ENCODE data around the gene BUD13. TPM values are rescaled to one million over a fixed set of nuclear protein-coding genes. Genes with fewer than 3 reads are reported as not detected.
"Not testable (repeated sequence)": the region's sequence is repeated elsewhere in the genome, so short reads cannot be mapped to it uniquely, and the experiment has no call there.

BUD13 gene
- polyA plus RNA-seq, 3 donors from 2014 or later: 5.7 to 16.0 (median 7.0) TPM

- not testable (repeated sequence) for H3K27me3 Mint-ChIP-seq (ENCODE audit: low read depth in 3 of 3); H3K36me3 Mint-ChIP-seq; DNase-seq; H3K27ac Mint-ChIP-seq; H3K4me1 Mint-ChIP-seq; H3K9me3 Mint-ChIP-seq; H3K4me3 Mint-ChIP-seq
These were observed 28.9 kb upstream of the BUD13 start for GRCh38 chr11:116801662-116802061.

GRCh38 chr11:116800610-116801009 is 27.8 kb upstream of the BUD13 start:
- Mint-ChIP-seq H3K36me3 (no peaks in the 10 kb centered on the region), H3K9me3 (no peaks in the 10 kb centered on the region), H3K27ac (no peak overlapping the region), H3K27me3 (ENCODE audit: low read depth in 3 of 3) (peaks cover 2 to 6% (median 5%) of the 10 kb centered on the region in 3 donors), H3K4me1 (no peaks in the 10 kb centered on the region), H3K4me3 (no peak overlapping the region)
- DNase-seq: no peak

GRCh38 chr11:116798368-116798767 is 25.6 kb upstream of the BUD13 start:
- Mint-ChIP-seq H3K4me3 (no peak overlapping the region), H3K27me3 (ENCODE audit: low read depth in 3 of 3) (peaks cover 2 to 6% (median 4%) of the 10 kb centered on the region in 3 donors), H3K36me3 (no peaks in the 10 kb centered on the region), H3K9me3 (no peaks in the 10 kb centered on the region), H3K4me1 (no peaks in the 10 kb centered on the region), H3K27ac (peak overlapping the region in 1 of 6 donors; percentile 20)
- DNase-seq: no peak

GRCh38 chr11:116797816-116798215 is 25.0 kb upstream of the BUD13 start:
- Mint-ChIP-seq H3K4me1 (no peaks in the 10 kb centered on the region), H3K27me3 (ENCODE audit: low read depth in 3 of 3) (peaks cover 2 to 5% (median 4%) of the 10 kb centered on the region in 3 donors), H3K36me3 (no peaks in the 10 kb centered on the region), H3K4me3 (no peak overlapping the region), H3K27ac (no peak overlapping the region), H3K9me3 (no peaks in the 10 kb centered on the region)
- no peak for DNase-seq

DNA sequence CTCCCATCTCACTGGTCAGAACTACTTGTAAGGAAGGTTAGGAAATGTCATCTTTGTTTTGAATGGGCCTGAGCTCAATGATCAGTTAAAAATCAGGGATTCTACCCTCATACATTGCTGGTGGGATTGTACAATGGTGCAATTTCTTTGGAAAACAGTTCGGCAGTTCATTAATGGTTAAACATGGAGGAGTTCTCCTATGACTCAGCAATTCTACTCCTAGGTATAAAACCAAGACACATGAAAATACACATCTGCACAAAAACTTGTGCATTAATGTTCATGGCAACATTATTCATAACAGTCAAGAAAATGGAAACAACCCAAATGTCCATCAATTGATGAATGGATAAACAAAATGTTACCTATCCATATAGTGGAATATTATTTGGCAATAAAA is 23.8 kb upstream of the BUD13 start:
- H3K9me3 Mint-ChIP-seq: no peaks in the 10 kb centered on the region
- no peaks in the 10 kb centered on the region for H3K4me1 Mint-ChIP-seq
- no peak overlapping the region for H3K4me3 Mint-ChIP-seq
- no peaks in the 10 kb centered on the region for H3K36me3 Mint-ChIP-seq
- no peak for DNase-seq
- H3K27me3 Mint-ChIP-seq (ENCODE audit: low read depth in 3 of 3): peaks cover 1 to 4% (median 2%) of the 10 kb centered on the region in 3 donors
- no peak overlapping the region for H3K27ac Mint-ChIP-seq

- no peak for DNase-seq
- Mint-ChIP-seq H3K36me3 (no peaks in the 10 kb centered on the region), H3K4me3 (no peak overlapping the region), H3K9me3 (no peaks in the 10 kb centered on the region), H3K27ac (no peak overlapping the region), H3K4me1 (peaks cover 3 to 6% of the 10 kb centered on the region in 2 donors), H3K27me3 (ENCODE audit: low read depth in 3 of 3) (peaks cover 2 to 4% (median 4%) of the 10 kb centered on the region in 3 donors)
These were observed 22.1 kb upstream of the BUD13 start for GRCh38 chr11:116794851-116795250.

DNA sequence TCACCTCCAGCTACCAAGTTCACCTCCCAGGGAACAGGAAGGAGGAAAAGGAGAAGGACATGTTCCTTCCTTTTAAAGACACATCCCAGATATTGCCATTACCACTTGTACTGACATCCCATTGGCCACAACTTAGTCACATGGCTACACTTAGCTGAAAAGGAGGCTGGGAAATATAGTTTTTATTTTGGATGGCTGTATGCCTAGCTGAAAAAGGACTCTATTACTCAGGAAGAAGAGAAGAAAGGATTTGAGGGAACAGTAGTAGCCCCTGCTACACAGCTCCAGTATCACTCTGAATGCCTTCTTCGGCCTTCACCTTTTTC is 20.9 kb upstream of the BUD13 start:
- H3K36me3 Mint-ChIP-seq: no peaks in the 10 kb centered on the region
- peaks cover 3 to 7% of the 10 kb centered on the region in 2 donors for H3K4me1 Mint-ChIP-seq
- no peaks in the 10 kb centered on the region for H3K9me3 Mint-ChIP-seq
- H3K4me3 Mint-ChIP-seq: no peak overlapping the region
- no peak overlapping the region for H3K27ac Mint-ChIP-seq
- H3K27me3 Mint-ChIP-seq (ENCODE audit: low read depth in 3 of 3): peaks cover 2 to 4% (median 4%) of the 10 kb centered on the region in 3 donors
- no peak for DNase-seq

- Mint-ChIP-seq H3K36me3 (no peaks in the 10 kb centered on the region), H3K4me1 (peaks cover 9 to 13% of the 10 kb centered on the region in 2 donors)
These were observed 20.3 kb upstream of the BUD13 start for GRCh38 chr11:116792869-116793771.

GRCh38 chr11:116792144-116792868 is 19.5 kb upstream of the BUD13 start:
- Mint-ChIP-seq H3K9me3 (no peaks in the 10 kb centered on the region), H3K27me3 (ENCODE audit: low read depth in 3 of 3) (peaks cover 9 to 10% (median 9%) of the 10 kb centered on the region in 3 donors), H3K36me3 (no peaks in the 10 kb centered on the region), H3K27ac (no peak overlapping the region), H3K4me1 (peaks cover 14 to 15% of the 10 kb centered on the region in 2 donors), H3K4me3 (no peak overlapping the region)
- no peak for DNase-seq

More at GRCh38 chr11:116792869-116793771, 20.3 kb upstream of the BUD13 start:
- Mint-ChIP-seq H3K4me3 (no peak overlapping the region), H3K27ac (peak overlapping the region in 1 of 6 donors; percentile 33), H3K9me3 (no peaks in the 10 kb centered on the region), H3K27me3 (ENCODE audit: low read depth in 3 of 3) (peaks cover 5 to 6% (median 5%) of the 10 kb centered on the region in 3 donors)
- DNase-seq: no peak

- H3K9me3 Mint-ChIP-seq: no peaks in the 10 kb centered on the region
- H3K27me3 Mint-ChIP-seq (ENCODE audit: low read depth in 3 of 3): peaks cover 9 to 10% (median 9%) of the 10 kb centered on the region in 3 donors
- H3K27ac Mint-ChIP-seq: peak within 1 kb of the TSS in 4 of 6 donors; percentile 43 to 71 (median 63)
- DNase-seq: no peak
- peak within 1 kb of the TSS in 3 of 5 donors; percentile 33 to 57 (median 53) for H3K4me3 Mint-ChIP-seq
- H3K4me1 Mint-ChIP-seq: peaks cover 19 to 20% of the 10 kb centered on the region in 2 donors
- peaks cover 0 to 3% (median 3%) of the 10 kb centered on the region in 3 donors for H3K36me3 Mint-ChIP-seq
These were observed 19.0 kb upstream of the BUD13 start, which contains the start of gene APOA5 for GRCh38 chr11:116791813-116792143. Gene APOA5, minus strand, starts transcription at chr11:116791879. Its CDS starts 19 bp downstream, at chr11:116791860.

DNA sequence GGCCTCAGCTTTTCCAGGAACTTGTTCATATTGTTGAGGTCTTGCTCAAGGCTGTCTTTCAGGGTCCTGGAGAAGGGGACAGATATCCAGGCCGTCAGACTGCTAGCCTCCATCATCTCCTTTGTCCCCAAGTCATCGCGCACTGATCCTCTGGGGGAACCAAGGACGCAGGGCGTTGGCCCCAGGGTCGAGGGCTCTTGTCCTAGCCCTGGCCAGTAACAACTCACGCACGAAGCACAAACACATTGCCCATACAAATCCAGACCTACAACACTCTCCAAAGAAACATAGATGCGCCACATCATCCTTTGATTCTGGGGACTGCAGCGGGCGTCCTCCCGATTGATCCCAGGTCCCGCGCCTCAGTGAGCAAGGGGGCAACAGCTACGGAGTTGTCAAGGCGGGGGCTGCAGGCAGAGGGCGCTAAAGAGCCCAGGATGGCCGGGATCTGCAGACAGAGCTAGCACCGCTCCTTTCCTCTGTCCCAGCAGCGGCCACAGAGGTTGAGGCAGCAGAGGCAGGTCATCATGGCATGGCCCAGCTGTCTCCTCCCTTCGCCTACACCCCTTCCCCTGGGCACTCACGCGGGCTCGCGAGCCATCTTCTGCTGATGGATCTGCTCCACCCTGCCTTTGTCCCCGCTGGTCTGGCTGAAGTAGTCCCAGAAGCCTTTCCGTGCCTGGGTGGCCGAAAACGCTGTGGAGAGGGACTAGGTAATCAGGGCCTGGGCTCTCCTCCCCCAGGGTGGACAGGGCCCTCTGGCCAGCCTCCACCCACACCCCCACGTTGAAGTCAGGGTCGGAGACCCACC is 18.4 kb upstream of the BUD13 start:
- H3K9me3 Mint-ChIP-seq: no peaks in the 10 kb centered on the region
- H3K27ac Mint-ChIP-seq: peak overlapping the region in 4 of 6 donors; percentile 43 to 71 (median 63)
- H3K36me3 Mint-ChIP-seq: peaks cover 0 to 6% (median 3%) of the 10 kb centered on the region in 3 donors
- peak overlapping the region in 3 of 5 donors; percentile 33 to 57 (median 53) for H3K4me3 Mint-ChIP-seq
- DNase-seq: peak; percentile 74 to 75 (median 74)
- H3K27me3 Mint-ChIP-seq (ENCODE audit: low read depth in 3 of 3): peaks cover 9 to 10% (median 9%) of the 10 kb centered on the region in 3 donors
- peaks cover 25 to 26% of the 10 kb centered on the region in 2 donors for H3K4me1 Mint-ChIP-seq

DNA sequence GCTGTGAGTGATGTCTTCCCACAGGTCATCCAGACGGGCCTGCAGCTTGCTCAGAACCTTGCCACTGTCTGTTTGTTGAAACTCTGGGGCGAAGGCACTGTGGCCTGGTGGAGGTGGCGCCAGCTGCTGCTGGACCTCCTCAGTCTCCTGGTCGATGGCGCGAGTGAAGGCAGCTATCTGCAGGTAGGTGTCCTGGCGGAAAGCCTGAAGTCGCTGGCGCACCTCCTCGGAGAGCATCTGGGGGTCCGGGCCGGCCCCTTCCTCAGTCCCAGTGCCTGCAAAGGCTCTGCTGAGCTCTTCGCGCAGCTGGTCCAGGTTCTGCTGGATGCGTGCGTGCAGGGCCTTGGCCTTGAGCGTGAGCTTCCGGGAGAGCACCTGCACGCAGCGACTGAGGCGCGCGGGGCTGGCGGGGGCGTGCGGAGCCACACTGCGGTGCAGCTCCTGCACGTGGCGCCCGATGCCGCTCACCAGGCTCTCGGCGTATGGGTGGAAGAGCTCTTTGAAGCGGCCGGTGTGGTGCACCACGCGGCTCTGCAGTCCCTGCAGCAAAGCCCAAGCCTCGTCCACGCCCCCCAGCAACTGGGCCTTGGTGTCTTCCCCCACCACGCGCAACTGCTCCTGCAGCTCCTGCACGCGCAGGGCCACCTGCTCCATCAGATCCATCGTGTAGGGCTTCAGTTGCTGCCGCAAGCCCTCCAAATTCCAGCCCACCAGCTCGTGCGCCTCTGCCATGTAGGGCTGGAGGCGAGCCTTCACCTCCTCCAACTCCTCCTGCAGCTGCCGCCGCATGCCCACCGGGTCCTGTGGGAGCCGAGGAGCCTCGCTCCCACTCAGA is 17.6 kb upstream of the BUD13 start:
- Mint-ChIP-seq H3K4me3 (peak overlapping the region in 2 of 5 donors; percentile 33 to 53), H3K36me3 (peaks cover 2 to 9% (median 9%) of the 10 kb centered on the region in 3 donors), H3K9me3 (no peaks in the 10 kb centered on the region), H3K4me1 (peaks cover 28 to 34% of the 10 kb centered on the region in 2 donors), H3K27me3 (ENCODE audit: low read depth in 3 of 3) (peaks cover 9 to 10% (median 9%) of the 10 kb centered on the region in 3 donors), H3K27ac (peak overlapping the region in 2 of 6 donors; percentile 64 to 71)
- no peak for DNase-seq
